GM10266 (cell line): ENCODE measurements around the gene PRDM16.

Source experiments
- DNase-seq: peaks from one replicate; pipeline ENCODE4 v3.0.0; 2012; ENCODE audit errors: extremely low spot score
- TF ChIP-seq, protein P1 (sequence below): IDR thresholded peaks from 2 replicates; pipeline ENCODE4 v1.5.1; 2012; ENCODE audit warnings: mild to moderate bottlenecking, low read depth; ENCODE audit not compliant: control insufficient read depth, insufficient read depth; ENCODE audit errors: missing control alignments

The PRDM16 gene

DNA sequence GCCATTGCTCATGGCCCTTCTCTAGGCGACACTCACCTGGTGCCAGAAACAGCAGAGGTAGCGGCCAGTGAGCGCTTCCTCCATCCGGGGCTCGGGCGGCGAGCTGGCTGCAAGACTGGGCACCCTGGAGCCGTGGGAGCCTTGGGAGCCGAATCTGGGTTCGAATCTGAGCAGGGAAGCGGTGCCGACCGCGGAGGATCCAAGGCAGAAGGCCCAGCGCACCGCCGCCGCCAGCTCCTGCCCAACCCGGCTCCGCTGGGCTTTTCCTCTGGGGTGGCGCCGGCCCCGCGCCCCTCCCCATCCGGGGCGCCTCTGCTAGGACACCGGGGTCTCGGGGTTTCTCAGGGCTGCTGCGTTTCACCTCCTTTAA is 1.7 kb upstream of the PRDM16 start:
- no peak for DNase-seq
- TF ChIP-seq, protein P1, sequence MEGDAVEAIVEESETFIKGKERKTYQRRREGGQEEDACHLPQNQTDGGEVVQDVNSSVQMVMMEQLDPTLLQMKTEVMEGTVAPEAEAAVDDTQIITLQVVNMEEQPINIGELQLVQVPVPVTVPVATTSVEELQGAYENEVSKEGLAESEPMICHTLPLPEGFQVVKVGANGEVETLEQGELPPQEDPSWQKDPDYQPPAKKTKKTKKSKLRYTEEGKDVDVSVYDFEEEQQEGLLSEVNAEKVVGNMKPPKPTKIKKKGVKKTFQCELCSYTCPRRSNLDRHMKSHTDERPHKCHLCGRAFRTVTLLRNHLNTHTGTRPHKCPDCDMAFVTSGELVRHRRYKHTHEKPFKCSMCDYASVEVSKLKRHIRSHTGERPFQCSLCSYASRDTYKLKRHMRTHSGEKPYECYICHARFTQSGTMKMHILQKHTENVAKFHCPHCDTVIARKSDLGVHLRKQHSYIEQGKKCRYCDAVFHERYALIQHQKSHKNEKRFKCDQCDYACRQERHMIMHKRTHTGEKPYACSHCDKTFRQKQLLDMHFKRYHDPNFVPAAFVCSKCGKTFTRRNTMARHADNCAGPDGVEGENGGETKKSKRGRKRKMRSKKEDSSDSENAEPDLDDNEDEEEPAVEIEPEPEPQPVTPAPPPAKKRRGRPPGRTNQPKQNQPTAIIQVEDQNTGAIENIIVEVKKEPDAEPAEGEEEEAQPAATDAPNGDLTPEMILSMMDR = no peak

DNA sequence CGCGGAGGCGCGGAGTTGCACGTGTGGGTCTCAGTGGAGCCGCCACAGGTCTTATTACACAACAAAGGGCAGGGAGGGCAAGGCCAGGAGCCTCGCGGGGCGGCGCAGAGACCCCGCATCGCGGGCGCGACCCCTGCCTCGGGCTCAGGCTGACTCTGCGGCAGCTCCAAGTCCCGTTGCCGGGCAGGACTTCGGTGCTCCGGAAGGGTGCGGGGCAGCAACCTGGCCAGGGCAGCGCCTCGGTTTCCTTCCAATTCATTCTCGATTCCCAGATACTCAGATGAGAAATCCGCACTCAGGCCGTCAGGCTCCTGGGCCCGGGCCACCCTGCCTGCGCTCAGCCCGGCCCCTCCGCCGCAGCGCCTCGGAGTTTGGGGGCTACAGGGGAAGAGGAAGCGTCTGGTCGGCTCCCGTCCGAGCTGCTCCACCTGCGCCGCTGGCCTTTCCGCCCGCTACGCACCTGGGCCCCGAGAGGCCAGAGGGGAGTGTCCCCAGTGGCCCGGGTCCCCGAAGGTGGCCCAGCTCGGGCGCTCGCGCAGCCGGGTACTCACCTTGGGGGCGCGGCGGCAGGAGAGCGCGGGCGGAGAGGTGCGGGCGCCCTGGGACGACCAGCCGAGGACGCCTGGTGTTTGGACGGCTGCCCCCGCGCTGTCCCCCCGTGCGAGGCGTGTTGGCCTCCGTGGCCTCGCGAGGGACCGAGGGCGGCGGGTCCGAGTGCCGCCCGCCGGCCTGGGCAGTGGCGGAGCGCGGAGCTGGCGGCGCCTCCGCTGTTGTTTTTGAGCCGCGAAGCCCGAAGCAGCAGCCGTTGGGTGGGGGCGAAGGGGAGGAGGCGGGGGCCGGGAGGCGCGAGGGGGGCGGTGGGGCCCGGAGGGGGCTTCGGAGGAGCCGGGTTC is 1.1 kb upstream of the PRDM16 start:
- TF ChIP-seq, protein P1 = no peak

DNA sequence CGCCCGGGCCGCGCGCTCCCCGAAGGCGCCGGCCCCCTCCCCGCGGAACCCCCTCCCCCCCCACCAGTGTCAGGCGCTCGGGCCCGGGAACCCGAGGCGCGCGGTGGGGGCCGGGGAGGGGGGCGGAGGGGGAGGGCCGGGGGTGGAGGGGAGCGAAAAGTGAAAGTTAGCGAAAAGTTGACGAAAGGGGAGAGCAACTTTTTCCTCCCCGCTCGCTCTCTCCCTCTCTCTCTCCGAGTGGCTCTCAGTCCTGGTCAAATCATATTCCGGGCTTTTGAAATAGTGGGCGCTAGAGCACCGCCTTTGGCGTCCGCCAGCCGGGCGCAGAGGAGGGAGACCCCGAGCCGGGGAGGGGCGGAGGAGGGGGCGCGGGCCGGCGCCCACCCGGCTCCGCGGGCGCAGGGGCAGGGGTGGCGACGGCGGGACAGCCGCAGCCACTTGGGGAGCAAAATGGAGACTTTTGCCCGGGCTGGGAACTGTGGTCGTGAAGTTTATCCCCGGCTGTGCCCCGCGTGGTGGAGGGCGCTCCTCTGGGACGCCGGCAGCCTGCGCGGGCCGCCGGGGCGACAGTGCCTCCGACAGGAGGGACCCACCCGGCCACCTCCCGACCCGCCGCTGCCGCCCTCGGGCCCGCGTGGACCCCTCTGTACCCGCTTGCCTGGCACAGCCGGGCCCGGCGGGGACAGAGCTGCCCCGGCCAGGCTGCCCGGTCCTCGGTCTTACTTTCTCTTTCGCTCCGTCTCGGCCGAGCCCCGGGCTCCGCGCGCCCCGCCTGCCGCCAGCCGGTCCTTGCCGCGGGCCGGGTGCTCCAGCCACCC is 697 bp downstream of the PRDM16 start:
- DNase-seq = no peak
- TF ChIP-seq, protein P1 = no peak

More for the DNA sequence above, 1.1 kb upstream of the PRDM16 start:
- no peak for DNase-seq

DNA sequence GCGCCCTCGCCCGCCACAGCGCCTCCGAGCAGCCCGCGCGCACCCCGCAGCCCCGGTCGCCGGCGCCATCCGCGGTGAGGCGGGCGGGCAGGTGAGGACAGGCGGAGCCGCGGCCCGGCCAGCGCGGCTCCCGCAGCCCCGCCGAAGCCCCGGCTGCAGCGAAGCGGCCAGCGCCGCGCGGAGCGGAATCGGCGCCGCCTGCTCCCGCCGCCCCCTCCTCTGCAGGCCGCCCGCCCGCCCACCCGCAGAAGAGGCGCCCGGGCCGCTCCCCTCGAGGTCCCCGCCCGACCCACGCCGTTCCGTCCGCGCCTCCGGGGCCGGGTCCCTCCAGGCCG is 1.3 kb downstream of the PRDM16 start:
- TF ChIP-seq, protein P1 = no peak

DNA sequence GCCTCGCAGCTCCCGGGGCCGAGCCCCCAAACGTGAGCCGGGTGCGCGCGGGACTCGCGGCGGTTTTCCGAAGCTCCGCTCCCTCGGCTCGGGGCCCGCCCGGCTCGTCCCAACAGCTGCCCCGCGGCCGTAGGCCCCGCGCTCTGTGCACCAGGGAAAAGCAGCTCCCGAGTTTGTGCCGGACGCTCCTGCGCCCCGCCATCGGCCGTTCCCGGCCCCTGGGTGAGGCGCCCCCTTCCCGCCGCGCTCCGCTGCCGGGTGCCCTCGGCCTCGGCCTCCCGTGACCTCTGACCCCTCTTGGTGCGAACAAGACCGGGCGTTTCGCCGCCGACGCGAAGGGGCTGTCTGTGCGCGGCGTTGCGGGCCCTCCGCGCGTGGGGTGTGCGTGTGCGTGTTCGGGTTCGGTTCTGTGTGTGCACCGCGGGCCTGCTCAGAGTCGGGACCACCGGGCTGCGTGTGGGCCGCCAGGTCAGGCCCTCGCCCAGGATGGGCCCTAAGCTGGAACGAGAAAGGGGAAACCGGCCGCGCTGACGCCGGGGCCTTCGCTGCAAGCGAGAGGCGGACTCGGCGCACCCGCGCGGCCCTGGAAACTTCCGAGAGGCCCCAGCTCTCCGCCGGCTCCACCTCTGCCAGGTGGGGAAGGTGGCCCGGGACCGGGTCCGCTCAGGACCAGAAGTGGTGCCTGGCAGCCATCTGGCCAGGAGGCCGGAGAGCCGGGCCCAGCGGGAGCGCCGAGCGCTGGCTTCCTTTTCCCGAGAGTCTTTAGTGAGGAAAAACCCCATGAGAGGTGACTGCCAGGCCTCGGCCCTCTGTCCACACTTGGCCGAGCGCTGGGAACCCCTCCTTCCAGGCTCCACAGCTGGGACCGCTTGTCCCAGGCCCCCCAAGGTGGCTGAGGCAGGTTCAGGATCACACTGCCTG is 1.9 kb downstream of the PRDM16 start:
- no peak for DNase-seq
- TF ChIP-seq, protein P1 = no peak

More for the DNA sequence above, 1.3 kb downstream of the PRDM16 start:
- no peak for DNase-seq

DNA sequence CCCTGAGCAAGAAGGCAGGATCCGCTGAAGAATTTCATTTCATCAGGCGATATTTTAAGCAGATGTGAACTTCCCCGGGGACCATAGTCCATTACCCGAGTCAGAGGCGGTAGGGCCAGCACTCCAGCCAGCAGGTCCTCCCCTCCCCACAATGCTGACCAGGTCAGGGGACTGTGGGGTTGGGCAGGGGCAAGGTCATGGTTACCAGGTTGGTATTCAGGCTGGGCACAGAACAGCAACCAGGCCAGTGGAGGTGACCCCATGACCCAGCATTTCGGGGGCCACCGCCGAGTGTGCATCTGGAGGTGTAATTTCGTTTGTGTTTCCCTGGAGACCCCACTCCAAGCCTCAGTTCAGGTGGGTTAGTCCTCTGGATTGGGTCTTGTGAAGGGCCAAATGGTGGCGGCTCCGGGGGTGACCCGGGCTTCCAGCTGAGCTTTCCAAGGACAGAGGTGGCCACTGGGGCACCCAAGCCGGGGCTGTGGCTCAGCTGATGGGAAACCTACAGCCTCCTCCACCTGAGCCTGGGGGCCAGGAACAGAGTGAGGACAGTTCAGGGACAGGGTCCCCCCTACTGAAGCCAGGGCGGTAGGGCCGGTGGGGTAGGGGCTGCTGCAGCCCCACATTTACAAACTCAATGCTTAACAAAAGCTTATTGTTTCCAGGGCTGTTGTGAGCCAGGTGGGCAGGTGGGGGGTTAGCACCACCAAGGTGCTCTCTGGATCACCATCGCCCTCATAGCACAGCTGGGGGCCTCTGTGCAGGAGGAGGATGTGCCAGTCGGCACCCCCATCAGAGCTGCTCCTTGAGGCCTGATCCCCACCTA is 2.8 kb downstream of the PRDM16 start:
- TF ChIP-seq, protein P1 = no peak
- DNase-seq = no peak
